SU-DHL-6 (cell line): Measurements from ENCODE around the gene BRD4.

ENCODE experiments used
- H2AFZ ChIP-seq: fragments of 200-600 bp; sonication (generic); 2 replicates; pipeline ENCODE4 v1.6.1; 2014; ENCODE audit warnings: low read depth, mild to moderate bottlenecking, moderate library complexity, mixed read lengths, antibody characterized with exemption, low read length; ENCODE audit not compliant: severe bottlenecking
- H3F3A ChIP-seq: fragments of 200-600 bp; shearing (Covaris generic); 2 replicates; pipeline ENCODE4 v1.6.0; 2016; ENCODE audit warnings: antibody characterized with exemption, mild to moderate bottlenecking; ENCODE audit not compliant: insufficient read depth
- H3K27ac ChIP-seq: fragments of 200-600 bp; sonication (generic); 2 replicates; pipeline ENCODE4 v1.5.1; 2016; ENCODE audit warnings: low read depth, mild to moderate bottlenecking, low read length, moderate library complexity, mixed read lengths
- H3K27me3 ChIP-seq: fragments of 200-600 bp; sonication (generic), shearing (Covaris generic); 2 replicates; pipeline ENCODE4 v1.6.0; 2014; ENCODE audit warnings: mild to moderate bottlenecking, low read length
- H3K36me3 ChIP-seq: fragments of 200-600 bp; sonication (generic); 2 replicates; pipeline ENCODE4 v1.6.1; 2014; ENCODE audit warnings: mild to moderate bottlenecking, low read length, mixed read lengths
- H3K4me2 ChIP-seq: fragments of 300-600, 200-600 bp; shearing (Covaris generic), sonication (generic); 2 replicates; pipeline ENCODE4 v1.6.0; 2014; ENCODE audit warnings: low read length, low read depth, mild to moderate bottlenecking; ENCODE audit not compliant: poor library complexity, severe bottlenecking
- H3K4me3 ChIP-seq: fragments of 200-600 bp; sonication (generic); 2 replicates; pipeline ENCODE4 v1.5.1; 2014; ENCODE audit warnings: antibody characterized with exemption, low read length, mild to moderate bottlenecking, mixed read lengths; ENCODE audit not compliant: insufficient read depth, poor library complexity, severe bottlenecking
- H3K79me2 ChIP-seq: fragments of 200-600 bp; sonication (generic); 2 replicates; pipeline ENCODE4 v1.6.1; 2014; ENCODE audit warnings: mild to moderate bottlenecking, low read length, moderate library complexity; ENCODE audit not compliant: insufficient read depth
- H3K9ac ChIP-seq: fragments of 200-600 bp; sonication (generic); 2 replicates; pipeline ENCODE4 v1.7.0; 2014; ENCODE audit warnings: mild to moderate bottlenecking, low read length
- H3K9me2 ChIP-seq: fragments of 200-600 bp; sonication (generic); replicated peaks from 2 replicates; pipeline ENCODE4 v1.6.1; 2014; ENCODE audit warnings: low read length; ENCODE audit not compliant: insufficient read depth
- H3K9me3 ChIP-seq: fragments of 200-600 bp; sonication (generic); 2 replicates; pipeline ENCODE4 v1.6.1; 2014; ENCODE audit warnings: low read length, mixed read lengths; ENCODE audit not compliant: insufficient read depth
- H4K20me1 ChIP-seq: fragments of 200-600 bp; sonication (generic); 2 replicates; pipeline ENCODE4 v1.6.1; 2014; ENCODE audit warnings: low read depth, mild to moderate bottlenecking, antibody characterized with exemption, low read length, moderate library complexity, mixed read lengths
- CTCF ChIP-seq: fragments of 200-600 bp; sonication (generic); IDR thresholded peaks from one replicate; pipeline ENCODE4 v1.5.1; 2017; ENCODE audit warnings: antibody characterized with exemption, mild to moderate bottlenecking, low read length, moderate library complexity; ENCODE audit not compliant: insufficient read depth, poor library complexity, severe bottlenecking
- EZH2phosphoT487 ChIP-seq: fragments of 200-600 bp; sonication (generic), shearing (Covaris generic); conservative IDR thresholded peaks from 2 replicates; pipeline ENCODE4 v1.6.1; 2018; ENCODE audit warnings: mild to moderate bottlenecking, antibody characterized with exemption, low read length, moderate library complexity, mixed read lengths

The BRD4 gene

DNA sequence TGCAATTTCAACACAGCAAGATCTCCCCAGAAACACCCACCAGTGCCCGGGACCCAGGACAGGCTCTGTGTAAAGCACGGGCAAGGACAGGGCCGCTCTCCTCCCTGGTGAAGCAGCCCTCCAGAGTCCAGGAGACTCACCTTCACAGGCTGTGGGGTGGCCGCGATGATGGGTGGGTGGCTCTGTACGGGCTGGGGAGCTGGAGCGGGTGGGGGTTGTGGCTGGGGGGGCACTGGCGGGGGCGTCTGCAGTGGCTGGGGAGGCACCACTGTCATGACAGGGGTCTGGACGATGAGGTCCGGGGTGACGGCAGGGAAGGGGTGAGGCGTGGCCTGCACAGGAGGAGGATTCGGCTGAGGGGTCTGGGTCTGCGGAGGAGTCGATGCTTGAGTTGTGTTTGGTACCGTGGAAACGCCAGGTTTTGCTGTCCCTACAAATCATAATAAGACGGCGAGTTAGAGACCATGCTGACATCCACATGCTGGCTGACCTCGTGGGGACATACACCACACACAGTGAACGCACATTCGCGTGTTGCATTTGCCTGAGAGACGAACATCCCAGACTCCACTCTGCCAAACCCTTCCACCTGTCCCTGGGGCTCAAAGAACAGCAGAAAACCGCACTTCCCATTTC lies 67.0 kb downstream of the BRD4 start:
- Histone ChIP-seq H4K20me1 (peaks cover 8% of the 10 kb centered on the region; the same call in 1 of the 2 replicates), H3K4me3 (no peak overlapping the region), H3K9me3 (no peaks in the 10 kb centered on the region), H3K9me2 (no peaks in the 10 kb centered on the region), H3K27ac (no peak overlapping the region), H3K4me2 (no peak overlapping the region), H3K36me3 (peaks cover 18% of the 10 kb centered on the region; the same call in 1 of the 2 replicates), H3K9ac (no peak overlapping the region), H3K79me2 (peaks cover 52% of the 10 kb centered on the region), H2AFZ (no peak overlapping the region), H3F3A (no peaks in the 10 kb centered on the region), H3K27me3 (no peaks in the 10 kb centered on the region)
- TF ChIP-seq EZH2phosphoT487: no peak
- no peak for TF ChIP-seq CTCF

DNA sequence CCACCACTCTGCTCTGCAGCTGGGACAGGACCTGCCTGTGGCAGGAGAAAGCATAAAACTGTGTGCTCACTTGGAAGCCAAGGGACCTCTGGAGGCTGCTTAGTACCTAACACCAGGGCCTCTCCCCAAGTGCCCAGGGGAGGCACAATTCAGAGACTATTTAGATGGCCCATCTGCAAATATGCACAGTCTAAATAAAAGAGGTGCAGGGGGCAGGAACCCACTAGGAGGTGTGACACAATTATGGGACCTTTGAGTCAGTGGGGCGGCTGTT lies 67.5 kb downstream of the BRD4 start:
- Histone ChIP-seq H3K9me3 (no peaks in the 10 kb centered on the region), H3K36me3 (peaks cover 18% of the 10 kb centered on the region; the same call in 1 of the 2 replicates), H3K27ac (no peak overlapping the region), H3K27me3 (no peaks in the 10 kb centered on the region), H4K20me1 (peaks cover 8% of the 10 kb centered on the region; the same call in 1 of the 2 replicates), H2AFZ (no peak overlapping the region), H3K9ac (no peak overlapping the region), H3K4me2 (no peak overlapping the region), H3K4me3 (no peak overlapping the region), H3K9me2 (no peaks in the 10 kb centered on the region), H3K79me2 (peaks cover 49% of the 10 kb centered on the region), H3F3A (no peaks in the 10 kb centered on the region)
- no peak for TF ChIP-seq EZH2phosphoT487
- TF ChIP-seq CTCF: no peak

- no peak overlapping the region for H3K9ac ChIP-seq
- TF ChIP-seq CTCF (peak; percentile 79), EZH2phosphoT487 (no peak)
- no peaks in the 10 kb centered on the region for H3K9me3 ChIP-seq
- H3K4me2 ChIP-seq: no peak overlapping the region
- no peak overlapping the region for H3K4me3 ChIP-seq
- H3K27me3 ChIP-seq: no peaks in the 10 kb centered on the region
- no peak overlapping the region for H2AFZ ChIP-seq
- no peaks in the 10 kb centered on the region for H3K9me2 ChIP-seq
- no peaks in the 10 kb centered on the region for H3F3A ChIP-seq
- no peak overlapping the region for H3K27ac ChIP-seq
- peaks cover 22% of the 10 kb centered on the region; the same call in 1 of the 2 replicates for H3K36me3 ChIP-seq
- H3K79me2 ChIP-seq: peaks cover 47% of the 10 kb centered on the region
- peaks cover 8% of the 10 kb centered on the region; the same call in 1 of the 2 replicates for H4K20me1 ChIP-seq
Measured at GRCh38 chr19:15264061-15264932, 68.0 kb downstream of the BRD4 start.
